A549 (cell line): ENCODE measurements around the gene PLXNA1. TPM values are rescaled to one million over a fixed set of nuclear protein-coding genes. Genes with fewer than 3 reads are reported as not detected.

Source experiments
- ATAC-seq, 2 experiments: fragments of 200-7000 bp in 1 of 2; fragments of >200 bp in 1 of 2; cut with Nextera tagmentation in 1 of 2; cut with Tn5 transposase in 1 of 2; 3 replicates each; pipeline versions ENCODE4 v1.8.0 to v1.9.1; 2018 to 2020; ENCODE audit warnings: mild to moderate bottlenecking in 1 of 2, moderate library complexity in 1 of 2
- CTCF ChIA-PET: fragments of 300-600 bp; sonication (Branson Sonifier 250); formaldehyde crosslinking; extraction: SDS; loops from one replicate; lab custom pipeline; 2021; ENCODE audit warnings: antibody characterized with exemption, inconsistent platforms; lab: Yijun Ruan, JAX
- POLR2A ChIA-PET: fragments of 350-600 bp; formaldehyde crosslinking; extraction: SDS; loops from one replicate; lab custom pipeline; 2021; ENCODE audit warnings: antibody characterized with exemption, inconsistent platforms; lab: Yijun Ruan, JAX
- DNase-seq, 2 experiments: peaks; one replicate each; pipeline versions ENCODE4 v3.0.0 to v3.0.0-alpha.2; 2011 to 2016; ENCODE audit warnings: low read depth in 1 of 2, low spot score in 1 of 2
- FAIRE-seq: peaks from 2 replicates; lab custom pipeline; 2011; peaks lifted over from hg19 to GRCh38; lab: Jason Lieb, UNC
- H3K27ac ChIP-seq, 2 experiments: fragments of >200 bp; sonication (Bioruptor Twin); formaldehyde crosslinking; 3 replicates each; pipeline ENCODE4 v1.5.1; 2016 to 2017
- H3K4me1 ChIP-seq: fragments of >200 bp; sonication (Bioruptor Twin); formaldehyde crosslinking; 3 replicates; pipeline ENCODE4 v1.6.1; 2016
- H3K4me2 ChIP-seq: fragments of >200 bp; sonication (Bioruptor Twin); formaldehyde crosslinking; 3 replicates; pipeline ENCODE4 v1.6.1; 2016
- H3K4me3 ChIP-seq: fragments of >200 bp; sonication (Bioruptor Twin); formaldehyde crosslinking; 3 replicates; pipeline ENCODE4 v1.5.1; 2016
- H3K9me3 ChIP-seq: fragments of >200 bp; sonication (Bioruptor Twin); formaldehyde crosslinking; 3 replicates; pipeline ENCODE4 v1.6.1; 2016
- BCL3 ChIP-seq: fragments of >200 bp; sonication (Bioruptor Twin); formaldehyde crosslinking; IDR thresholded peaks from 3 replicates; pipeline ENCODE4 v1.6.1; 2016
- CBX2 ChIP-seq: fragments of 200-600 bp; sonication (generic); IDR thresholded peaks from 2 replicates; pipeline ENCODE4 v1.6.1; 2016; ENCODE audit warnings: low read depth, mild to moderate bottlenecking, borderline replicate concordance
- CBX8 ChIP-seq: fragments of 200-600 bp; sonication (generic); IDR thresholded peaks from 2 replicates; pipeline ENCODE4 v1.6.1; 2016
- E2F6 ChIP-seq: IDR thresholded peaks from 2 replicates; pipeline ENCODE4 v1.6.1; 2012; ENCODE audit warnings: low read depth, borderline replicate concordance
- EHMT2 ChIP-seq: fragments of 200-600 bp; sonication (generic); IDR thresholded peaks from 2 replicates; pipeline ENCODE4 v1.6.1; 2016; ENCODE audit warnings: antibody characterized with exemption, low read depth, mild to moderate bottlenecking, moderate library complexity
- ELK1 ChIP-seq: fragments of 150-350 bp; IDR thresholded peaks from 2 replicates; pipeline ENCODE4 v1.6.1; 2014; ENCODE audit warnings: low read depth, mild to moderate bottlenecking, low read length
- EP300 ChIP-seq, 2 experiments: fragments of >200 bp; sonication (Bioruptor Twin); formaldehyde crosslinking; IDR thresholded peaks; 2 replicates in 1 of 2; 3 replicates in 1 of 2; pipeline ENCODE4 v1.6.1; 2016 to 2017
- FOXS1 ChIP-seq: fragments of 250-450 bp; sonication (Bioruptor Pico); IDR thresholded peaks from 2 replicates; pipeline ENCODE4 v1.5.0; 2020; ENCODE audit warnings: mild to moderate bottlenecking, moderate library complexity
- HEYL ChIP-seq: fragments of 250-450 bp; sonication (Bioruptor Pico); IDR thresholded peaks from 2 replicates; pipeline ENCODE4 v1.8.0; 2021; ENCODE audit warnings: mild to moderate bottlenecking, moderate library complexity
- HMGXB4 ChIP-seq: fragments of 250-450 bp; sonication (Bioruptor Pico); IDR thresholded peaks from 2 replicates; pipeline ENCODE4 v1.5.0; 2021; ENCODE audit warnings: mild to moderate bottlenecking, moderate library complexity, borderline replicate concordance
- HOXB5 ChIP-seq: fragments of 250-450 bp; sonication (Bioruptor Pico); IDR thresholded peaks from 2 replicates; pipeline ENCODE4 v1.5.0; 2020; ENCODE audit warnings: mild to moderate bottlenecking, moderate library complexity
- JUN ChIP-seq, 2 experiments: fragments of >200 bp; sonication (Bioruptor Twin); formaldehyde crosslinking; IDR thresholded peaks; 2 replicates in 1 of 2; 3 replicates in 1 of 2; pipeline ENCODE4 v1.6.1; 2016 to 2017
- JUNB ChIP-seq: fragments of >200 bp; sonication (Bioruptor Twin); formaldehyde crosslinking; IDR thresholded peaks from 2 replicates; pipeline ENCODE4 v1.6.1; 2016
- KDM1A ChIP-seq: fragments of 200-600 bp; sonication (generic); IDR thresholded peaks from 2 replicates; pipeline ENCODE4 v1.6.1; 2016; ENCODE audit warnings: low read depth, mild to moderate bottlenecking
- MAFK ChIP-seq: fragments of 450-650 bp; IDR thresholded peaks from 2 replicates; pipeline ENCODE4 v1.6.1; 2014; ENCODE audit not compliant: partially characterized antibody
- NFE2L2 ChIP-seq: fragments of 150-350 bp; conservative IDR thresholded peaks from 2 replicates; pipeline ENCODE4 v1.6.1; 2014; ENCODE audit warnings: low read length
- POLR2AphosphoS2 ChIP-seq: conservative IDR thresholded peaks from 2 replicates; pipeline ENCODE4 v1.6.1; 2012; ENCODE audit warnings: low read length, improper control_type of control experiment, inconsistent platforms
- RAD21 ChIP-seq, 2 experiments: fragments of >200 bp in 1 of 2; sonication (Bioruptor Twin) in 1 of 2; formaldehyde crosslinking in 1 of 2; IDR thresholded peaks in 1 of 2; conservative IDR thresholded peaks in 1 of 2; 2 replicates in 1 of 2; 3 replicates in 1 of 2; pipeline ENCODE4 v1.6.1; 2012 to 2018; ENCODE audit warnings: inconsistent platforms in 1 of 2
- RARB ChIP-seq: fragments of 250-450 bp; sonication (Bioruptor Pico); IDR thresholded peaks from 2 replicates; pipeline ENCODE4 v1.8.0; 2021; ENCODE audit warnings: mild to moderate bottlenecking, moderate library complexity
- RFX5 ChIP-seq: fragments of 450-650 bp; IDR thresholded peaks from 2 replicates; pipeline ENCODE4 v1.7.1; 2014; ENCODE audit warnings: antibody characterized with exemption, mild to moderate bottlenecking, moderate library complexity
- SMC3 ChIP-seq: fragments of >200 bp; sonication (Bioruptor Twin); formaldehyde crosslinking; IDR thresholded peaks from 3 replicates; pipeline ENCODE4 v1.6.1; 2018; ENCODE audit warnings: inconsistent platforms
- TFCP2L1 ChIP-seq: fragments of 250-450 bp; sonication (Bioruptor Pico); IDR thresholded peaks from 2 replicates; pipeline ENCODE4 v1.5.0; 2021; ENCODE audit warnings: mild to moderate bottlenecking
- USF2 ChIP-seq: fragments of 450-650 bp; IDR thresholded peaks from 2 replicates; pipeline ENCODE4 v1.6.1; 2014; ENCODE audit warnings: antibody characterized with exemption
- WGBS: methylation state at CpG from one replicate; pipeline ENCODE4 v1.1.6; 2017; ENCODE audit errors: missing lambda C conversion rate; 5-methylcytosine and 5-hydroxymethylcytosine counted together
- polyA plus RNA-seq, 4 experiments: library from polyadenylated mRNA; depleted of rRNA in 3 of 4; stranded (reverse); fragments of >200 nt; fragmentation: RNase III in 1 of 4; extraction: RNeasy Plus Mini Kit Qiagen cat#74134 plus additional on column Dnase treatment in 1 of 4; gene quantifications; 2 replicates in 3 of 4; 3 replicates in 1 of 4; pipeline ENCODE4 v1.2.3, GENCODE V29; 2011 to 2017

The PLXNA1 gene
- polyA plus RNA-seq, 2 of the 4 experiments (the other 2 are of a cell fraction) = 9.1 to 16.3 TPM

GRCh38 chr3:126954141-126954842, 28.6 kb upstream of the PLXNA1 start:
- H3K9me3 ChIP-seq = no peaks in the 10 kb centered on the region
- DNase-seq (no peak), ATAC-seq (no peak)
- 97% methylated on average over 7 of the region's 10 CpGs for WGBS
- CTCF ChIA-PET = interaction anchor here (0.6 to 2.6 kb wide), 4 partner anchors 11 to 202 kb away, joined by 3 to 10 read pairs (median 3); no protein-coding TSS in a partner anchor
- no peak overlapping the region for H3K27ac ChIP-seq
- POLR2A ChIA-PET = no interaction called here
- no peak for TF ChIP-seq JUN (IDR thresholded peaks at IDR 0.05)
- TF ChIP-seq POLR2AphosphoS2 = no peak
- no peak for TF ChIP-seq ELK1
- TF ChIP-seq TFCP2L1 = no peak
- TF ChIP-seq FOXS1 (CRISPR knock-in tag) = no peak
- no peak for TF ChIP-seq KDM1A
- no peak for TF ChIP-seq RFX5
- no peak for TF ChIP-seq HMGXB4 (CRISPR knock-in tag)
- TF ChIP-seq JUNB = no peak
- TF ChIP-seq NFE2L2 = no peak
- TF ChIP-seq EP300 (IDR thresholded peaks at IDR 0.05) = no peak
- TF ChIP-seq, all 56 proteins: peak for 0
- Histone ChIP-seq H3K4me2 (no peak overlapping the region), H3K4me1 (no peaks in the 10 kb centered on the region), H3K4me3 (no peak overlapping the region)
- no peak for FAIRE-seq

- FAIRE-seq = no peak
- TF ChIP-seq HEYL (CRISPR knock-in tag) (no peak), KDM1A (no peak), RAD21 (conservative IDR thresholded peaks at IDR 0.05 in 1 of 2, IDR thresholded peaks at IDR 0.05 in 1 of 2) (no peak), MAFK (no peak), HOXB5 (CRISPR knock-in tag) (no peak), USF2 (no peak), JUNB (no peak), RARB (CRISPR knock-in tag) (no peak), EHMT2 (no peak), SMC3 (no peak), CBX8 (no peak), BCL3 (no peak), CBX2 (no peak), E2F6 (no peak)
- TF ChIP-seq, all 56 proteins: peak for 0
- ChIA-PET POLR2A (no interaction called here), CTCF (interaction anchor here (0.6 to 1.3 kb wide), 4 partner anchors 10 to 203 kb away, joined by 3 to 4 read pairs (median 4); partner anchors contain the start of gene PLXNA1)
- no peak overlapping the region for H3K27ac ChIP-seq
- H3K4me1 ChIP-seq = peaks cover 8% of the 10 kb centered on the region
- DNase-seq = no peak
- H3K4me3 ChIP-seq = no peak overlapping the region
- 89% methylated on average over 14 of the region's 15 CpGs for WGBS
- H3K9me3 ChIP-seq = no peaks in the 10 kb centered on the region
- no peak for ATAC-seq
- no peak overlapping the region for H3K4me2 ChIP-seq
Observed at GRCh38 chr3:126955004-126955790, 27.7 kb upstream of the PLXNA1 start.
